WERI-Rb-1 (cell line): ENCODE measurements around the gene TCOF1.

ENCODE experiments used
- DNase-seq: peaks from one replicate; pipeline ENCODE4 v3.0.0-alpha.2; 2020
- H3K27ac ChIP-seq: fragments of 250-450 bp; sonication (Bioruptor Pico); 2 replicates; pipeline ENCODE4 v1.5.1; 2020; ENCODE audit warnings: mild to moderate bottlenecking, moderate library complexity
- H3K27me3 ChIP-seq: fragments of 250-450 bp; sonication (Bioruptor Pico); 2 replicates; pipeline ENCODE4 v1.5.1; 2021; ENCODE audit warnings: mild to moderate bottlenecking, low read depth, moderate library complexity; ENCODE audit not compliant: insufficient read depth, severe bottlenecking
- H3K36me3 ChIP-seq: fragments of 250-450 bp; sonication (Bioruptor Pico); 2 replicates; pipeline ENCODE4 v1.5.1; 2020; ENCODE audit warnings: mild to moderate bottlenecking, moderate library complexity
- H3K4me3 ChIP-seq: 2 replicates; pipeline ENCODE4 v1.5.1; 2011; ENCODE audit warnings: low read depth, mild to moderate bottlenecking, control low read depth, low read length
- H3K9me3 ChIP-seq: fragments of 250-450 bp; sonication (Bioruptor Pico); 2 replicates; pipeline ENCODE4 v1.5.1; 2021; ENCODE audit warnings: mild to moderate bottlenecking, moderate library complexity; ENCODE audit not compliant: severe bottlenecking
- TF ChIP-seq, protein P1 (sequence below): IDR thresholded peaks from 2 replicates; pipeline ENCODE4 v1.5.1; 2011; ENCODE audit warnings: low read depth, mild to moderate bottlenecking, control low read depth, inconsistent platforms, low read length

The TCOF1 gene

DNA sequence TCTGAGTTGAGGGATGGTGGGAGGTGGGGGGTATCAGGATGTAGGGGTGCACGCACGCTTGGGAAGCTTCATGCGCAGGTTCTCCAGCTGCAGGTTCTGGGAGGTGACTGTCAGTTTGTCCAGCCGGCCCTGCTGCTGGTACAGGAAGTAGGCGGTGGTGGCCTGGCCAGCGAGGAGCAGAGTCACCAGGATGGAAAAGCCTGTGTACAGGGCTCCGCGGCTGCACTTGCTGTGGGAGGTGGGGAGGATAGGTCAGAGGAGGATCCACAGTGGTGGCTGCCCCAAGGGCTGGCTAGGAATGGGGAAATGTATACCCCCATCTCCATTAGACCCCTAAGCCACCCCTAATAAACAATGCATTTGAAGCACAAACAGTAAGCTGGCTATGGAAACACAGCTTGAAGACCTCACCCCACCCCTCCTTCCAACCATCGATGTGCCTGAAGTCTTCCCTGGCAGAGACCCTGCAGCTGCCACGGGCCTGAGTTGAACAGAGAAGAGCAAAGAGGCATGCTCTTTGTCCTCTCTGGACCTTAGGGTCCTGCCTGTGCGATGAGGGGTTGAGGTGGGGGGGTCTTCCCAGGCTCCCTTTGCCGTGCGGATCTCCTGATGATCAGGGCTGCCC lies 49.7 kb downstream of the TCOF1 start:
- peaks cover 13% of the 10 kb centered on the region; the same call in 1 of the 2 replicates for H3K36me3 ChIP-seq
- H3K4me3 ChIP-seq = no peak overlapping the region
- TF ChIP-seq, protein P1, sequence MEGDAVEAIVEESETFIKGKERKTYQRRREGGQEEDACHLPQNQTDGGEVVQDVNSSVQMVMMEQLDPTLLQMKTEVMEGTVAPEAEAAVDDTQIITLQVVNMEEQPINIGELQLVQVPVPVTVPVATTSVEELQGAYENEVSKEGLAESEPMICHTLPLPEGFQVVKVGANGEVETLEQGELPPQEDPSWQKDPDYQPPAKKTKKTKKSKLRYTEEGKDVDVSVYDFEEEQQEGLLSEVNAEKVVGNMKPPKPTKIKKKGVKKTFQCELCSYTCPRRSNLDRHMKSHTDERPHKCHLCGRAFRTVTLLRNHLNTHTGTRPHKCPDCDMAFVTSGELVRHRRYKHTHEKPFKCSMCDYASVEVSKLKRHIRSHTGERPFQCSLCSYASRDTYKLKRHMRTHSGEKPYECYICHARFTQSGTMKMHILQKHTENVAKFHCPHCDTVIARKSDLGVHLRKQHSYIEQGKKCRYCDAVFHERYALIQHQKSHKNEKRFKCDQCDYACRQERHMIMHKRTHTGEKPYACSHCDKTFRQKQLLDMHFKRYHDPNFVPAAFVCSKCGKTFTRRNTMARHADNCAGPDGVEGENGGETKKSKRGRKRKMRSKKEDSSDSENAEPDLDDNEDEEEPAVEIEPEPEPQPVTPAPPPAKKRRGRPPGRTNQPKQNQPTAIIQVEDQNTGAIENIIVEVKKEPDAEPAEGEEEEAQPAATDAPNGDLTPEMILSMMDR = no peak
- no peaks in the 10 kb centered on the region for H3K9me3 ChIP-seq
- no peaks in the 10 kb centered on the region for H3K27me3 ChIP-seq
- DNase-seq = no peak
- H3K27ac ChIP-seq = no peak overlapping the region

DNA sequence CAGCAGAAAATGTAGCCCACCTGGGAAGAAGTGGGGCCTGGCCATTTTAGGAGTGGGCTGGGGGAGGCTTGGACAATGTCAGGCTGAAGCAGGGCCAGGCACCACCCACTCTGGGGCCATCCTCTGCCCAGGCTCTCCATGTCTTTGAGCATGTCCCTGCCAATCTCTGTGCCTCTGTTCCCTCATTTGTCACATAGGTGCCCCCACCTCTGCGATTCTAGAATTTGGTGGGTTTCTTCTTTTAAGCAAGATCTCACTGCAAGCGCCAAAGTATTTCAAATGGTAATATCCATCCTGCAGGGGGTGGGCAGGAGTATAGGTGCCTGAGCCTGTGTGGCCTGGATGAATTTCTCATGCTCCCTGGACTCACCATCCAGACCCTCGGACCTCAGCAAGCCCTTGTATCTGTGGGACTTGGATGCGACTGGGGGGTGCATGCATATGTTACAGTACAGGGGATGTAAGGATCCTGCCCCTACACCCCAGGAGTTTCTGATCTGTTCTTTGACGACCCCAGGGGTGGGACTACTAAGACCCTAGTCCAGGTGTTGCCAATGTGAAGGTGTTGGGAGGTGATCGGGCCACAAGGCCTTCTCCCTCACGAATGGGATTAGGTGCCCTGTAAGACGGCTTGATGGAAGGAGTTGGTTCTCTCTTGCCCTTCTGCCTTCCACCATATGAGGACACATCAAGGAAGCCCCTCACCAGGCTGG lies 50.9 kb downstream of the TCOF1 start:
- Histone ChIP-seq H3K27ac (no peak overlapping the region), H3K36me3 (0 out of 2 replicates have a peak, but pooled peaks cover 4% of the 10 kb centered on the region), H3K27me3 (no peaks in the 10 kb centered on the region), H3K4me3 (no peak overlapping the region), H3K9me3 (no peaks in the 10 kb centered on the region)
- DNase-seq = no peak
- TF ChIP-seq, protein P1 = no peak

DNA sequence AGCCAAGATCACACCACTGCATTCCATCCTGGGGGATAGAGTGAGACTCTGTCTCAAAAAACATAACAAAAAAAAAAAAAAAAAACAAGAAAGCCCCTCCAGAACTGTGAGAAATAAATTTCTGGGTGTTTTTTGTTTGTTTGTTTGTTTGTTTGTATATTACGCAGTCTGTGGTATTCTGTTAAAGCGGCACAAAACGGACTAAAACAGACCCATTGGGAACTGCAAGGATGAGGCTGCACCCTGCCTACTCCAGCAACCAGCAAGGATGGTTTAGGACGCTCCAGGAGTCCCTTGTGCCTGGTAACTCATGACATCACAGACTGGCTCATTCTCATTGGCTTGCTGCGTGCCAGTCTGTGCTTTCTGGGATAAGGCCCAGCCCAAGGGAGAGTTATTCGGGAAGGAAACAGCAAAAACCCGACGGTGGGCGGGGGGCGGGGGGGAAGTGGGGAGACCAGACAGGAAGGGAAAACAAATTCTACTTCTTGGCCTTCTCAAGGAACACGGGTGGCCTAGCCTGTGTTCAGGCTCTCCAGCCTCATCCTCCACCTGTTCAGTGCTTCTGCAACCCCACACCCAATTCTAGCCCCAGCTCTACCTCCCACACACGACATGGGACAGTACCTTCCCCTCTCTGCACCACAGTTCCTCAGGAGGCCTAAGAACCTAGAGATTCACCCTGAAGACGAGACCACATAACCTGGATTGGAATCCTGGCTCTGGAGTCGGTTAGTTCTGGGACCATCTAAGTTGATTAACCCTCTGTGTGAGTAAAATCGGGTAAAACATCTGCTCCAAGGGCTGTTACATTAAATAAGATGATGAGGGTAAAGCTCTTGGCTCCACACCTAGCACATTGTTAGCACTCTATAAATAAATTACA lies 52.4 kb downstream of the TCOF1 start:
- Histone ChIP-seq H3K27ac (no peak overlapping the region; the same call in 1 of the 2 replicates), H3K4me3 (peak overlapping the region; percentile 41), H3K27me3 (no peaks in the 10 kb centered on the region), H3K36me3 (no peaks in the 10 kb centered on the region), H3K9me3 (no peaks in the 10 kb centered on the region)
- TF ChIP-seq, protein P1 = no peak
- peak; percentile 83 for DNase-seq

DNA sequence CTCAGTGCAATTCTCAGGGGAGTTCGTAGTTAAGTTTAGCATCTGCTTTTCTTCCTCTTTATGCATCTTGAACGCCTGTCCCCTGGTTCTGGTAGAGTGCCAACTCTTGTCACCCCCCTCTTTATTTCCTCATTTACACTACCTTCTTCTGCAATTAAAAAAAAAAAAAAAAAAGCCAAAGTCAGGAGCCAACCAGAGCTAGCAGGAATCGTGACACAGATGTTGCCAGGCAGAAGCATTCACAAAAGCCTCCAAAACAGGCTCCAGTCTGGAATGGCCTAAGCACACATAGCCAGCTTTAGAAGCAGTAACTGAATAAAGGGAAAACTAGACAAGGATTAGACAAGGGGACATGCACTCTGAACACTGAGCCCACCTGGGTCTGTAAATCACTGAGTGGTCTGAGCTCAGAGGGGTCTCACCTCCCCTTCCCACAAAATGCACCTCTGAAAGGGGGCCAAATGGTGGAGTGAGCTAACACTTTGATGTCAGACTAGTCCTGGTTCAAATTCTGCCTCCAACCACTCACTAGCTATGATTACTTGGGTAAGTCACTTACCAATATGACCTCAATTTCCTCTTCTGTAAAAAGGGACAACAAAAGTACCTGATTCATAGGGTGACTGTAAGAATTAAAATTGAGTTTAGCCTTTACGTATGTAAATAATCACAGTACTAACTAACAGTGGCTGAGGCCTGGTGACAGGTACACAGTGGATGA lies 53.2 kb downstream of the TCOF1 start:
- no peaks in the 10 kb centered on the region for H3K9me3 ChIP-seq
- H3K27me3 ChIP-seq = no peaks in the 10 kb centered on the region
- peak overlapping the region; percentile 36 for H3K27ac ChIP-seq
- TF ChIP-seq, protein P1 = no peak
- H3K36me3 ChIP-seq = no peaks in the 10 kb centered on the region
- DNase-seq = peak; percentile 56
- H3K4me3 ChIP-seq = no peak overlapping the region

DNA sequence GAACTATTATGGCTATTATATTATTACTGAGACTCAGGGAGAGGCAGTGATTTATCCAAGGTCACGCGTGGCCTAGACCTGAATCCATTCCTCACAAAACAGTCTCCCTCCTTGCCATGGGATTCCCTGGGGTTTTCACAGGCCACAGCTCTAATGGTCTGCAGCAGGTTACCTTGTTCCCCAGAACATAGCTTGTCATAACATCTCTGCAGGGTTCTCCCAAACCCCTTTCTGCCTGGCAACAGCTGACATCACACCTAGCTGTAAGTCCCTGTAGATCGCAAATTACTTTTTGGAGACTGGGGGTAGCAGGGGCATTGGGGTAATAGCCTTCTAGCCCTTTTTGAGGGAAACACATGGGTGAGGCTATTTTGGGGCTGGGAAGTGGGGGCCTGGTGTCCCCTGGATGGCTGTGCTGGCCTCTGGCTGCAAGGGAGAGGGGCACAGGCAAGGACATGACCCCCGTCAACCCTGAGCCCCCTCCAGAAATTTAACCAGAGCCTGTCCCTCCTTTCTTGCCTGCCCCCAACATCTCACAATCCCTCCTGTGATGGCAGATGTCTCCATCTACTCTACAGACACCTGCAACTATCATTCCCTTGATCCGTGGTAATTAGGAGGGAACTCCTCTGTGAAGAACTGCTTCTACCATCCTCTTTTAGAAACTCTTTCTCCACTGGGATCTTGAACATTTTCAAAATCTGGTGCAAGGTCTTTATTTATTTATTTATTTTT lies 53.9 kb downstream of the TCOF1 start:
- Histone ChIP-seq H3K36me3 (no peaks in the 10 kb centered on the region), H3K27ac (no peak overlapping the region; the same call in 1 of the 2 replicates), H3K4me3 (no peak overlapping the region), H3K9me3 (no peaks in the 10 kb centered on the region), H3K27me3 (no peaks in the 10 kb centered on the region)
- TF ChIP-seq, protein P1 = no peak
- peak; percentile 44 for DNase-seq
